ENCODE data around the gene DNAJC5G.

GRCh38 chr2:27322301-27322765, 47.1 kb downstream of the DNAJC5G start:
- TF ChIP-seq CTCF (IDR thresholded peaks at IDR 0.05) (no peak), POLR2A (IDR thresholded peaks at IDR 0.05) (no peak)
